Psoas muscle (tissue), 8 donors: ENCODE results near the gene IFFO2. TPM values are rescaled to one million over a fixed set of nuclear protein-coding genes. Genes with fewer than 3 reads are reported as not detected.

Experiments
- ATAC-seq, 4 donors: fragments of 200-7000 bp; cut with Tn5 transposase; one replicate each; pipeline ENCODE4 v1.9.1; 2020; ENCODE audit warnings: moderate library complexity in 3 of 4, mild to moderate bottlenecking in 2 of 4
- DNase-seq, 2 donors: peaks; one replicate each; pipeline ENCODE4 v3.0.0-alpha.2; 2020
- H3K27ac ChIP-seq: fragments of 200-600 bp; one replicate; pipeline ENCODE4 v1.8.0; 2022
- H3K27me3 ChIP-seq, 3 donors: fragments of 200-600 bp in 1 of 3; one replicate each; pipeline versions ENCODE4 v1.6.1 to v1.8.0; 2013 to 2022; ENCODE audit warnings: low read length in 2 of 3, mild to moderate bottlenecking in 2 of 3, moderate library complexity in 1 of 3; ENCODE audit not compliant: insufficient read depth in 3 of 3
- H3K36me3 ChIP-seq, 2 donors: fragments of 200-600 bp in 1 of 2; one replicate each; pipeline versions ENCODE4 v1.6.1 to v1.8.0; 2013 to 2022; ENCODE audit warnings: low read depth in 1 of 2, mild to moderate bottlenecking in 1 of 2, moderate library complexity in 1 of 2; ENCODE audit not compliant: insufficient read depth in 1 of 2
- H3K4me1 ChIP-seq: fragments of 200-600 bp; one replicate; pipeline ENCODE4 v1.8.0; 2022
- H3K4me3 ChIP-seq: fragments of 200-600 bp; one replicate; pipeline ENCODE4 v1.8.0; 2022; ENCODE audit warnings: mild to moderate bottlenecking
- H3K9me3 ChIP-seq: fragments of 200-600 bp; one replicate; pipeline ENCODE4 v1.8.0; 2022
- WGBS, 3 donors: extraction: QIAGEN DNeasy Blood & Tissue Kit; methylation state at CpG; one replicate each; pipeline versions ENCODE4 v1.1.6 to v1.1.7; 2013; 5-methylcytosine and 5-hydroxymethylcytosine counted together
- intact Hi-C, 2 donors: fragments of 100-400 bp; cut with DNase I; formaldehyde crosslinking; loops; one replicate each; pipeline versions ENCODE4 v1.11.0 to v1.14.2; 2022
- polyA plus RNA-seq, 3 donors: library from polyadenylated mRNA; stranded (reverse); fragments of 200-250 nt; gene quantifications; one replicate each; pipeline ENCODE4 v1.2.3, GENCODE V29; 2013
- total RNA-seq, 4 donors: library from RNA; stranded (reverse); fragmentation: NEBNext Ultra II Directional in 2 of 4; extraction: Animal tissue kit (Norgen Biotek cat#: 25700) in 2 of 4; gene quantifications; one replicate each; pipeline versions ENCODE4 v1.2.1 to v1.2.4, GENCODE V29; 2021 to 2023
- TF ChIP-seq, protein P1 (sequence below): fragments of 200-600 bp; IDR thresholded peaks from one replicate; pipeline ENCODE4 v1.8.0; 2022; ENCODE audit warnings: antibody characterized with exemption
- donor health status: healthy with polysubstance abuse.
- donor health status: DM: no; HTN: no; CAD: no; lungs with moderate emphysema.
- donor health status: Bipolar disorder and iron deficiency.
- donor health status: healthy.
- donor health status: DM: yes; HTN: yes; CAD: no.
- donor health status: DM: no; HTN: no; CAD: no.
- donor health status: DM: no; HTN: no; CAD: no.
- donor health status: DM: yes; HTN: yes; CAD: no.

Gene IFFO2
- total and polyA plus RNA-seq, 7 donors, result 0.94 to 14.0 (median 3.7) TPM

GRCh38 chr1:18919197-18919905 is 37.1 kb downstream of the IFFO2 start:
- intact Hi-C loops, result no loop called here
- DNase-seq, result no peak
- no peak overlapping the region for H3K27ac ChIP-seq

GRCh38 chr1:18918417-18918816 is 38.1 kb downstream of the IFFO2 start:
- Histone ChIP-seq H3K27ac (no peak overlapping the region), H3K36me3 (peaks cover 0 to 17% of the 10 kb centered on the region in 2 donors), H3K4me1 (peaks cover 25% of the 10 kb centered on the region), H3K4me3 (no peak overlapping the region), H3K9me3 (no peaks in the 10 kb centered on the region), H3K27me3 (no peaks in the 10 kb centered on the region)
- intact Hi-C loops, result no loop called here
- no peak for DNase-seq
- TF ChIP-seq, protein P1, sequence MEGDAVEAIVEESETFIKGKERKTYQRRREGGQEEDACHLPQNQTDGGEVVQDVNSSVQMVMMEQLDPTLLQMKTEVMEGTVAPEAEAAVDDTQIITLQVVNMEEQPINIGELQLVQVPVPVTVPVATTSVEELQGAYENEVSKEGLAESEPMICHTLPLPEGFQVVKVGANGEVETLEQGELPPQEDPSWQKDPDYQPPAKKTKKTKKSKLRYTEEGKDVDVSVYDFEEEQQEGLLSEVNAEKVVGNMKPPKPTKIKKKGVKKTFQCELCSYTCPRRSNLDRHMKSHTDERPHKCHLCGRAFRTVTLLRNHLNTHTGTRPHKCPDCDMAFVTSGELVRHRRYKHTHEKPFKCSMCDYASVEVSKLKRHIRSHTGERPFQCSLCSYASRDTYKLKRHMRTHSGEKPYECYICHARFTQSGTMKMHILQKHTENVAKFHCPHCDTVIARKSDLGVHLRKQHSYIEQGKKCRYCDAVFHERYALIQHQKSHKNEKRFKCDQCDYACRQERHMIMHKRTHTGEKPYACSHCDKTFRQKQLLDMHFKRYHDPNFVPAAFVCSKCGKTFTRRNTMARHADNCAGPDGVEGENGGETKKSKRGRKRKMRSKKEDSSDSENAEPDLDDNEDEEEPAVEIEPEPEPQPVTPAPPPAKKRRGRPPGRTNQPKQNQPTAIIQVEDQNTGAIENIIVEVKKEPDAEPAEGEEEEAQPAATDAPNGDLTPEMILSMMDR, result no peak
- 95 to 98% (median 96%) methylated on average over 14 of the region's 14 CpGs for WGBS, 3 donors
- no peak for ATAC-seq

More at GRCh38 chr1:18919197-18919905, 37.1 kb downstream of the IFFO2 start:
- TF ChIP-seq, protein P1, result no peak
- Histone ChIP-seq H3K36me3 (peaks cover 0 to 17% of the 10 kb centered on the region in 2 donors), H3K4me1 (peaks cover 29% of the 10 kb centered on the region), H3K4me3 (no peak overlapping the region), H3K27me3 (no peaks in the 10 kb centered on the region), H3K9me3 (no peaks in the 10 kb centered on the region)
- WGBS, 3 donors, result 91 to 94% (median 93%) methylated on average over 31 of the region's 31 CpGs
- ATAC-seq, result no peak

DNA sequence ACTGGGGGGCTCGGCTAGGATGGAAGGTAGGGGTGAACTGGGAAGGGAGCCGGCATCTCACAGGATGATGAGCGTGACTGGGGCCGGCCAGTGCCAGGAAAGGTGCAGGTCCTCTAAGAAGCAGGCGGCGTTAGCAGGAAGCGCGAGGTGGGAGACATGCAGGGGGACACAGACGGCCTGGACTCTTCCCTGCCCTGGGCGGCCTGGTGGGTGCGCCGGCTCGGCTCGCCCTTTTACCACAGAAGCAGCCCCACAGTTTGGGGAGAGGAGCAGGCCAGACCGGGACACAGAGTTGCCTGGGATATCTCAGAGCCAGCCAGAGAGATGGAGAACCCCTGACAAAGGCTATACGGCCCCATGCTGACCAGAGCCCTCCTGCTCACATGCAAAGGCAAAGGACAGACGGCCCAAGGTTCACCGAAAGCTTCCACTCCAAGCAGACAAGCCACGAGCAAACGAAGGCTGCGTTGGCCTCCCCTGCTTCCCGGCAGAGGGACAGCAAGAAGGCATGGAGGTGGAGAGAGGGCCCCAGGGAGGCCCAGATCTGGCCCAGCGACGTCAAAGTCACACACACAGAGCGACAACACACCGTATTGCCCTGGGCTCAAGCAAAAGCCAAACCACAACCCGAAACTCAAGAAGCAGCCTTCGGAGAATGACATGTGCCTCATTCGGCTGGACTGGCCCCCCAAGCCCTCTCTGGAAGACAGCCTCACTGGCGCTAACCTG is 39.2 kb downstream of the IFFO2 start:
- 91 to 94% (median 92%) methylated on average over 30 of the region's 30 CpGs for WGBS, 3 donors
- H3K4me1 ChIP-seq, result peaks cover 16% of the 10 kb centered on the region
- H3K4me3 ChIP-seq, result no peak overlapping the region
- H3K27ac ChIP-seq, result no peak overlapping the region
- H3K9me3 ChIP-seq, result no peaks in the 10 kb centered on the region
- no peak for ATAC-seq
- no peaks in the 10 kb centered on the region for H3K27me3 ChIP-seq
- intact Hi-C loops, result no loop called here
- TF ChIP-seq, protein P1, result no peak
- no peak for DNase-seq
- peaks cover 0 to 17% of the 10 kb centered on the region in 2 donors for H3K36me3 ChIP-seq

DNA sequence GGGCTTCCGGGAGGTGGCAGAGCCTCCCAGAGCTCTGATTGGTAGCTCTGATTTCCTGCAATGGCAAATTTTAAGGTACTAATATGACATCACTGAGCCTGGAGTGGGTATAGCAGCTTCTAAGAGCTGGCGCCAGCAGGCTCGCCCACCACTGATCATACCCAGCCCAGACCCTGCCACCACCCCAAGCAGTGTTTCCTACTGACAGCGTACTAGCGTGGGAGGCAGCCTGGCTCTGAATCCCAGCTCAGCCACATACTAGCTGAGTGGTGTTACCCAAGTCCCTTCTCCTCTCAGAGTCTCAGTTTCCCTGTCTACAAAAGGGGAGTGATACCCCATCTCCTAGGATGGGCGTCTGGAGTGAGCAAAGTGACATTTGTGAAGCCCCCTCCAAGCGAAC is 41.1 kb downstream of the IFFO2 start:
- 95% methylated on average over 7 of the region's 7 CpGs for WGBS, 3 donors
- Histone ChIP-seq H3K4me3 (no peak overlapping the region), H3K27me3 (no peaks in the 10 kb centered on the region), H3K36me3 (peaks cover 0 to 29% of the 10 kb centered on the region in 2 donors), H3K4me1 (peaks cover 7% of the 10 kb centered on the region), H3K9me3 (no peaks in the 10 kb centered on the region), H3K27ac (no peak overlapping the region)
- TF ChIP-seq, protein P1, result no peak
- ATAC-seq, result no peak
- no peak for DNase-seq
- intact Hi-C loops, result no loop called here
